ENCODE results near the gene CAMK1D.
"Not testable (repeated sequence)": the region's sequence is repeated elsewhere in the genome, so short reads cannot be mapped to it uniquely, and the experiment has no call there.

The CAMK1D gene

DNA sequence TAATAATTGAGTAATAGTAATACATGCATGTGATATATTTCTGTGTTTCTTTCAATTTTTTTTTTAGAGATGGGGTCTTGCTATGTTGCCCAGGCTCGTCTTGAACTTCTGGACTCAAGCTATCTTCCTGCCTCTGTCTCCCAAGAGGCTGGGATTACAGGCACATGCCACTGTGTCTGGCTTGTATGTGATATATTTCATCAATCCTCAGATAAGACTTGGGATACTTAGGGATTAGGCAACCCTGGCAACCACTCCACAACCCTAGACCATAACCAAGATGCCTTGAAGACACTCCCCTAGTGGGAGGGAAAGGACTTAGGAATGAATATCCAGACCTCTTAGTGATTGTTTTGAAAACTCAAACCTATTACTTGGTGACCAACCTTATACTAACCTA, 497.4 kb downstream of the CAMK1D start:
- DNase-seq (ENCODE audit: low read depth, low spot score): no peak

DNA sequence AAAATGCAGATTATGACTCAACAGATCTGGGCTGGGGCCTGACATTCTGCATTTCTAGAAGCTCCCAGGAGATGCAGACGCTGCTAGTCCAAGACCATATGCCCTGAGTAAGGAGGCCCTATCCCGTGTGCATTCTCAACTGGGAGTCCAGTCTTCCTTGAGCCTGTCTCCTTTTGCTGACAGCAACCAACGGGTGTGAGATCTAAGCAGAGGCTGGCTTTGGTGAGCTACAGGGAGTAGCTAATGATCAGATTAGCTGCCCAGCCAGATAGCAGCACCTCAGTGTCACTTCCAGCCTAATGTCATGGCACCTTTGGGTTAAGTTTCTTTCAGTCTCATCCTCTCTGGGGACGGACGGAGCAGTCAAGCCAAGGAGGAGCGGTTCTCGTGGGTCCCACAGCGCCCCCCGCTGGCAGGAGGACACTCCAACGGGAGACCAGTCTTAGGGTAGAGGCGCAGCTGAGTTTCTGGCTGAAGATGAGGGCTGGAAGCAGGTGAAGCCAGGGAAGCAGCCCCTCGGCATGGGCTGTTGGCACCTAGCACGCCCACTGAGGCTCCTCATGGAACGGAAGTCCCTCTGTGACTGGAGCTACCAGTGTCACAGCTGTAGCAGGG, 498.1 kb downstream of the CAMK1D start:
- DNase-seq (ENCODE audit: low read depth, low spot score): peak; percentile 40

DNA sequence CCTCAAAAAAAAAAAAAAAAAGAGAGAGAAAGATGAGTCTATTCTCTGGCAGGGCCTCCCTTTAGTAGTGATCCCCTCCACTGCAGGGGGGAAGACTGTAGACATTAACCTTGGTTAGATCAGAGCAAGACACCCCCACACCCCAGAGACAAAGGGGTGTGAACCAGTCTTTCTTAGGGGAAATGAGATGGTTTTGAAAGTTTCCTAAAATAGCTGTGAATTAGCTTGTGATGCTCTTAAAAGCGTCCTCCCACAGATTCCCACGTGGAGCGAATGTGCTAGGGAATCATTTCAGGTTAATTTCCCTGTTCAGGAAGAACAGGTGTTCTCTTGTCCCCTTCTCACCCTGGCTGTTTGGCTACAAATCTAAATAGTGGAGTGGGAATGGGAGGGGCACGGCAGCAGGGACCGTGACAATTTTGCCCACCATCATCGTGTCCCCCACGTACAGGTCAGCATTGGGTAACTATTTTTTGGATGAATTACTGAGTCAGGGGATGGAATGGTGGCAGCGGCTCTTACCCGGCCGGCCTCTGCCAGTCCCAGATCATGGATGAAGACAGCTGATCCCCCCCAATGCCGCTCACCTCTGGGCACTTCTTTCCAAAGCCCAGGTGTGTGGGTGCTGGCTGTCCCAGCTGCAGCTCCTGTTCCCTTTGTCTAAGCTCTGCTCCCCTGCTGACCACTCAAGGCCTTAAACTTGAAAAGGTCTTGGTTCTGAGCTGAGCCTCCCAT, 499.3 kb downstream of the CAMK1D start:
- no peak for DNase-seq (ENCODE audit: low read depth, low spot score)

DNA sequence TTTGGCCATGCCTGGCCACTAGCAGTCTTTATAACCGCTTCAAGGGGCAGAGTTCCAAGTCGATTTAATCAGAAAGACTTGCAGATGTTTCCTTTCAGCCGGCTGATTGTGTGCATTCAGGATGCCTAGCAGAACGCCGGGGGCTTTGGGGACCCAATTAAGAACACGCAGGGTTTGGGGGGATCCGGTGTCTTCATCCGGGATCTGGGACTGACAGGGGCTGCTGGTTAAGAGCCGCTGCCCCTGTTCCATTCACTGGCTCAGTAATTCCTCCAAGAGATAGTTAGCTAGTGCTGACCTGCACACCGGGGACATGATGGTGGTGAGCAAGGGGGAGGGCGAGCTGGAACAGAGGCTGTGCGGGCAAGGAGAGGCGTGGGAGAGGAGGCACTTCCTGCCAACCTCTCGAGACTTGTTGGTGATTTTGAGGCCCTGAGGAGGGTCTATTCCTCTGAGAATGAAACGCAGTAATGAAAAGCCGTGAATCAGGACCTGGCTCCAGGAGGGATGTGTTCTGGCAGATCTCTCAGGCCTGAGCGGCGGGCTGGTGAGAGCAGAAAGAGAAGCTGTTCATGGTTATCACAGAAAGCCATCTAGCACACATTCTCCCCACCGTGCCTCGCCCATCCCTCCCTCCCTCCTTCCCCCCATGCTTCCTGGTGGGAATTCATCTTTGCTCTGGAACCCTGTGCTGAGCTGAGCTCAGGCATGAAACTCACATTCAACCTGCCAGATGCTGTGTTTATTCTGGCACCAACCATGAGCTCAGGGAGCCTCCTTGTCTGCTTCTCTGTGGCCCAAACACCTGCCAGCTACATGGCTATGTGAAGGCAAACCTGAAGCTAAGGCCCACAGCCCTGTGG, 500.2 kb downstream of the CAMK1D start:
- no peak for DNase-seq (ENCODE audit: low read depth, low spot score)

DNA sequence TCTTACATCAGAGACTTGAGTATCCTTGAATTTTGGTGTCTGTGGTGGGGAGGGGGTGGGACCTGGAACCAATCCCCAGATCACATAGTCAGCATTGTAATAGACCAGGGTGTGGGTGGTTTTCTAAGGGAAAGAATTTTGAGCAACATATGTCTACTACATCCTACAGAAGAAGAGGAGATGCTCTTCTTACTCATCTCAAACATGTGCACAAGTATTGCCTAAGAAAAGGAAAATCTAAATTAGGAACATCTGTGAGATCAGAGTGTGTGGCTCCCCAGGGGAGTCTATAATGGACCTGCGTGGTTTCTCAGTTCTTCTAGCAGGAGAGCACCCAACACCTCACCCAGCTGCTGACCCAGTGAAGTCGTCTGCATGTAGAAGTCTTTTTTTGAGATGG, 503.3 kb downstream of the CAMK1D start:
- no peak for DNase-seq (ENCODE audit: low read depth, low spot score)

DNA sequence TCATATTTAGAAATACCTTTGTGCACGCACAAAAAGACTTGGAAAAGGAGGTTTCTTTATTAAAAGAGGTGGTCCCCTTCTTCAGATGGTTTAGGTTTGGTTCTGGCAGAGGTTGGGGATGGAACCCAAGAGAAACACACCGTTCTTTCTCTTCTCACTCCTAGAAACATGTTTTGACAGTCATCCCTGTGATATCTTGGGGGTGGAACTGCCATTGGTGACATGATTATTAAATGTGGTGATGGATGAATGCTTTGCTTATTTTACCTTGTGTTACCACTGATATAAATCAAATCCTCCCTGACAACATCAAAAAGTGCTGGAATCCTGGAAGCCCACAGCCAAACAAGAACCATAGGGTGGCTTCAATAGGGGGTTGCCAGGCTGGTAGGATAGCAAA, 505.6 kb downstream of the CAMK1D start:
- DNase-seq (ENCODE audit: low read depth, low spot score): no peak

DNA sequence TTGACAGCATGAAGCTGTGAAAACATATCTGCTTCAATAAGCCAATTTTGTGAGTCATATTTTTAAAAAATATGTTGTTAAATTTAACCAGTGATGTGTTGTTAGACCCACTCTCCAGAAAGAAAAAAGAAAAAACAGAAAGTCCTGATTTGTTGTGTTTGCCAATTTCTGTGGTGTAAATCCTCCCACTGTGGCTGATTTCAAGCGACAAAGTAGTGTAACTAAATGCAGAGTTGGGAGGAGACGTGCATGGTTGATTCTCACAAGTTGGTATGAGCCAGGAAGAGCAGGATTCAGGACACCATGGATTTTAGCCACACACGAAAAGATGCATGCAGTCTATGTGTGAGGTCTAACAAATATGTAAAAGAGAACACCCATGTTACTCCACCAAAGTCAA, 513.1 kb downstream of the CAMK1D start:
- no peak for DNase-seq (ENCODE audit: low read depth, low spot score)

DNA sequence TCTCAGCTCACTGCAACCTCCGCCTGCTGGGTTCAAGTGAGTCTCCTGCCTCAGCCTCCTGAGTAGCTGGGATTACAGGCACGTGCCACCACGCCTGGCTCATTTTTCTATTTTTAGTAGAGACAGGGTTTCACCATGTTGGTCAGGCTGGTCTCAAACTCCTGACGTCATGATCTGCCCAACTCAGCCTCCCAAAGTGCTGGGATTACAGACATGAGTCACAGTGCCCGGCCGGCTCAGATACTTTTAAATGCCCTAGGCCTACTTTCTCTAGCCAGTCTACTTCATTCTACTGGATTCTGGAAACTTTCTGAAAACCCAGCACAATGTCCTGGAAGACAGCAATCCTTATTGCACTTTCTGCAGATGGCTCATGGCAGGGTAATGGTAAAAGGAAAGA, 516.2 kb downstream of the CAMK1D start:
- DNase-seq (ENCODE audit: low read depth, low spot score): not testable (repeated sequence)

DNA sequence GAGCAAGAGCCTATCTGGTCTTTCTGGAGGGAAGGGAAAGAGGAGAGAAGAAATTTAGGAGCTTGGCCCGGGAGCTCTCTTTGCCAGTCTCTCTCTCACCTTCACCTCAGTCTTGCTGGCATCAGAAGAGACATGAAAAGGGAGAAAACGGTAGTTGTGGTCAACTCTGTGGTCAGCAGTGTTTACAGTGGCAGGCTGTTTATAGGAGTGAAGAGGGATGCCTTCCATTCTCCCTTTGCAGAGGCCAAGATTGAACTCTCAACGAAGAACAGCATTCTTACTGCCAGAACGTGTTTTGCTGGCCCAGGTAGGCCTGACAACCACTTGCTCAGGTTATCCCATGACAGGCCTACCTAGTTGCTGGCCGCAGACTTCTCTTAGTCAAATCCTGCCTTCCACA, 518.9 kb downstream of the CAMK1D start:
- DNase-seq (ENCODE audit: low read depth, low spot score): no peak

DNA sequence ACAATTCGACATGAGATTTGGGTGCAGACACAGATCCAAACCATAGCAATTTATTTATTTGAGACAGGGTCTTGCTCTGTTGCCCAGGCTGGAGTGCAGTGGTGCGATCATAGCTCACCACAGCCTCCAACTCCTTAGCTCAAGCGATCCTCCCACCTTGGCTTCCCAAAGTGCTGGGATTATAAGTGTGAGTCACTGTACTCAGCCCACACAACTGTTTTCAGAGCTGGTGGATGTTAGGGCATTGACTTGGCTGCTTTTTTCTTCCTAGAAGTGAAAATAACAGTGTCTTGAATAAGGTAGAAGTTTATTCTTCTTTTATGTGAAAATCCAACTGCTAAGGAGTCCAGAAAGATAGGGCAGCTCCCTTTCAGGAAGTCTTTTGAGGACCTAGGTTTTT, 520.1 kb downstream of the CAMK1D start:
- no peak for DNase-seq (ENCODE audit: low read depth, low spot score)

DNA sequence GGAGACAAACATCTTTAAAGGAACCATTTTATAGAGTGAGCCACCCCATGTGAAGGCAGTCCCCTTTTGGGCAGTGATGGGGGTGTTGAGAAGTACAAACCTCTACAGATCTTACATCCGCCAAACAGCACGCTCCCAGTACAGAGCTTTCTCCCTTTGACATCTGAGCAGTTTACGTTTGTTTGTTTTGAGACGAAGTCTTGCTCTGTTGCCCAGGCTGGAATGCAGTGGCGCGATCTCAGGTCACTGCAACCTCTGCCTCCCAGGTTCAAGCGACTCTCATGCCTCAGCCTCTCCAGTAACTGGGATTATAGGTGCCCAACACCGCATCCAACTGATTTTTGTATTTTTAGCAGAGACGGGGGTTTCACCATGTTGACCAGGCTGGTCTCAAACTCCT, 523.2 kb downstream of the CAMK1D start:
- no peak for DNase-seq (ENCODE audit: low read depth, low spot score)

DNA sequence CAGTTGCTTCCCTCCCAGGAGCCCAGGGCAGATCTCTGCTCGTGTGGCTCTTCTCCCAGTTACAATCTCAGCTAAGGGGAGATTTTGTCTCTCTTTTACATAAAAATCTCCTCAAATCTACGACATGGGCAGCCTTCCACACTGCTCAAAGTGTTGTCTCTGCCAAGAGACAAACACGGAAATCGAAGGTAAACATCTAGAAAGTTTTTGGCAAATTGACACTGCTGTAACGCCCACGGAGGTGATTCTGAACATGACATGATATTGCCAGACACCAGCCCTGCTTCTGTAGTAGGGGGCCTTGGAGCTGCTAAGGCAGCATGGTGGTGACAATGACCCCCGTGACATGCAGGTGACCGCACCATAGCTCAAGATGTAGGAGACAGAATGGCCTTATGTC, 523.8 kb downstream of the CAMK1D start:
- DNase-seq (ENCODE audit: low read depth, low spot score): no peak

DNA sequence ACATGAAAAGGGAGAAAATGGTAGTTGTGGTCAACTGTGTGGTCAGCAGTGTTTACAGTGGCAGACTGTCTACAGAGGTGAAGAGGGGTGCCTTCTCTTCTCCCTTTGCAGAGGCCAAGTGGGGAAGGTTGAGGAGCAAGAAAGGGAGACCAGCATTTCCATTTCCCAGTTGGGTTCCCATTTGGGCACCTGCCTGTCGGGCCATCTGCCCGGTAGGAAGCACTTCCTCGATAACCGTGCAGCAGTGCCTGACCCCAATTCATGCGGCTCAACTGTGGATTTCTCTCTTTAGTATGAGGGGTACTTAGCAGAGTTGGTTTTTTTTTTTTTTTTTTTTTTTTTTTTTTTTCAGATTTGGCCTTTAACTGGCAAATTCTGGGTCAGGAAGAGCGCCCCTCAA, 525.2 kb downstream of the CAMK1D start:
- DNase-seq (ENCODE audit: low read depth, low spot score): no peak

DNA sequence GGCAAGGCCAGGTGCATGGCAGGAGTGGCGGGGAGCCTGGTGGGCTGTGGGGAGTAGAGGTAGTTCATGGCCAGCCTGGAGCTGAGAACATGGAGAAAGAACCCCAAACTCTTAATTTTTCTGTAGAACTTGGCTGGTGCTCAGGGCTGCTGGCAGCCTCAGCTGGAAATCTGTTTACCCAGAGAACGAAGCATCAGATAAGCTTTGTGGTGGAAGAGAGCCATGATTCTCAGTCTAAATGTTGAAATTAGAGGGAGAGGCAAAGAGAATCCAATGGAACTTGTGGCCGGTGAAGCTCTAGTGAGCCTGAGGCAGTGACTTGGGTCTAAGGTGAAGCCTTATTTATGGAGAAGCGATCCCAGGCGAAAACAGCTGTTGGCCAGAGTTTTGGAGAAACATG, 525.8 kb downstream of the CAMK1D start:
- DNase-seq (ENCODE audit: low read depth, low spot score): no peak

DNA sequence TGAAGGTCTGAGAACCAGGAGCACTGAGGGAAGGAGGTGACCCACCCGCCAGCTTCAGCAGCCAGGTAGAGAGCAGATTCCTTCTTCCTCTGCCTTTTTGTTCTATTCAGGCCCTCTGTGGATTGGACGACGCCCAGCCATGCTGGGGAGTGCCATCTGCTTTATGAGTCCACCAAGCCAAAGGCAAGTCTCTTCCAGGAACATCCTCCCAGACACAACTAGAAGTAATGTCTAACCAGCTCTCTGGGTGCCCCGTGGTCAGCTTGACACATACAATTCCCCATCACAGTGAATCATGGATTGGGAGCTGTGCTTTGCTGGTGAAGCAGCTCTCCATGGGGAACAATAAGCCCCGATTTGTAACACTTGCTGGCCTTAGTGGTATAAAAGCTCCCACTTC, 526.9 kb downstream of the CAMK1D start:
- DNase-seq (ENCODE audit: low read depth, low spot score): no peak

DNA sequence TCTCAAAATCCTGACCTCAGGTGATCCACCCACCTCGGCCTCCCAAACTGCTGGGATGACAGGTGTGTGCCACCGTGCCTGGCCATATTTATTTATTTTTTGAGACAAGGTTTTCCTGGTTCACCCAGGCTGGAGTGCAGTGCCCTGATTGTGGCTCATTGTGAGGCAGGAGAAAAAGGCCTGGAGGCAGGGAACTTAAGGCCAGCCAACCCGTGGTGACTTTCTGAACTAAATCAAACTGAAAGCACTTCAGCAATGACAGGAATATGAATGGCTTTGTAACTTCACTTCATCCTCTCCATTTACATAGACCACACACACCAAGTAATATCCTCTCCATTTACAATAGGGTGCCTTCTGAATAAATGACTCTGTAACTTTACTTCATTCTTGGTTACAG, 527.8 kb downstream of the CAMK1D start:
- no peak for DNase-seq (ENCODE audit: low read depth, low spot score)

DNA sequence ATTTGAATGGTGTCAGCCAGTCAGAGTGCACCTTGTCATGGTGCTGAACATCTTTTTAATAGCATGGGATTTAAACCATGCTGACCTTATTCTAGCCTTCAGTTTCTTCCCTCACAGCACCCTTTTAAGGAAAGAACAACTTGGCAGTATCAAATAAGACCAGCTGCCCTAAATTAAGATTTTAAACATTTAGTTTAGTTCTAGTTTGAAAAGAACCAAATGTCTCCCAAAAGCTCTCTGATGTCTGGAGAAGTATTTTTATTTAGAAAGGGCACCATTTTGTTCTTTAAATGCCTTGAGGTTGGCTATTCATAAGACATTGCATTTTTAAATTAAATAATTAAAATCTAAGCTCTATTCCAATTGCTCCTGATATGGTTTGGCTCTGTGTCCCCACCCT, 531.1 kb downstream of the CAMK1D start:
- DNase-seq (ENCODE audit: low read depth, low spot score): no peak

DNA sequence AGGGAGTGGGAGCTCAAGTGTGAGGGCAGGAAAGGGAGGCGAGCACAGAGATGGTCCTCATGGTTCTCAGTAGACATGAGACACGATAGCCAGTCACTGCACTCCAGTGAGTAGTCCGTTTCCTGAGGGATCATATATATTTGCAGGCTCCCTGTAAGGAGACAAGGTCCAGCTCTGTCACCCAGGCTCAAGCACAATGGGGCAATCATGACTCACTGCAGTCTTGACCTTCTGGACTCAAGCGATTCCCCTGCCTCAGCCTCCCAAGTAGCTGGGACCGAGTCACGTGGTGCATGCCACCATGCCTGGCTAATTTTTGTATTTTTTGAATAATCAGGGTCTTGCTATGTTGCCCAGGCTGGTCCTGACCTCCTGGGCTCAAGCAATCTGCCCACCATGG, 535.5 kb downstream of the CAMK1D start:
- no peak for DNase-seq (ENCODE audit: low read depth, low spot score)

Data from iPS DF 19.7 (cell line).